Measurements from ENCODE around the gene IQUB. TPM values are rescaled to one million over a fixed set of nuclear protein-coding genes. Genes with fewer than 3 reads are reported as not detected.
A peak's percentile ranks its signal among the peaks of the same experiment; 100 is the strongest.

The IQUB gene
- total and polyA plus RNA-seq, 2 donors (not counting 1 experiment from before 2014, with no cell fraction given), result 0.01 to 0.12 TPM

GRCh38 chr7:123557398-123558288 is 23.2 kb upstream of the IQUB start, which contains the start of gene NDUFA5:
TSS of gene NDUFA5 (minus strand) at chr7:123557818. CDS start at chr7:123557795, 23 bp downstream.
- Histone ChIP-seq H3K4me3 (ENCODE audit: control extremely low read depth in 1 of 5, extremely low read depth in 1 of 5, insufficient read depth in 1 of 5, low read depth in 2 of 5, low read length in 4 of 5) (peak within 1 kb of the TSS; percentile 75 to 99 (median 96)), H3K9me3 (ENCODE audit: control extremely low read depth in 1 of 3, control insufficient read depth in 2 of 3, insufficient read depth in 1 of 3, low read length in 2 of 3) (no peaks in the 10 kb centered on the region), H3K9ac (ENCODE audit: low read length) (peak within 1 kb of the TSS; percentile 95), H3K4me2 (replicated peaks; ENCODE audit: low read depth, low read length, poor library complexity, severe bottlenecking) (peak within 1 kb of the TSS; percentile 80), H4K20me1 (ENCODE audit: control insufficient read depth, insufficient read depth, low read length, poor library complexity, severe bottlenecking) (no peaks in the 10 kb centered on the region), H3K79me2 (ENCODE audit: control insufficient read depth, insufficient read depth, low read length) (peaks cover 36% of the 10 kb centered on the region), H3K4me1 (ENCODE audit: control insufficient read depth in 2 of 2, insufficient read depth in 2 of 2, low read length in 2 of 2) (peaks cover 14 to 17% of the 10 kb centered on the region in 2 donors), H2AFZ (ENCODE audit: insufficient read depth, low read depth, low read length, poor library complexity, severe bottlenecking) (peak within 1 kb of the TSS; percentile 94), H3K27me3 (replicated peaks in 1 of 4; ENCODE audit: control extremely low read depth in 1 of 4, control insufficient read depth in 3 of 4, insufficient read depth in 4 of 4, low read length in 3 of 4) (no peaks in the 10 kb centered on the region), H3K27ac (ENCODE audit: low read length in 2 of 2) (peak within 1 kb of the TSS; percentile 67 to 86), H3K36me3 (replicated peaks in 1 of 2; ENCODE audit: control extremely low read depth in 1 of 2, control insufficient read depth in 1 of 2, extremely low read depth in 1 of 2, insufficient read depth in 2 of 2, low read length in 1 of 2) (peaks cover 0 to 10% of the 10 kb centered on the region in 2 experiments)
- intact Hi-C loops (cut with micrococcal nuclease), result loop anchor here (1.0 to 10.0 kb wide), 4 partner anchors 22 to 1413 kb away; partner anchors contain the start of genes AASS, POT1 and WASL
- H3K4me3 Mint-ChIP-seq, result no peak within 1 kb of the TSS
- CTCF ChIA-PET, result interaction anchor here (0.8 to 1.6 kb wide), 6 partner anchors 8 to 192 kb away, joined by 3 to 9 read pairs (median 4); partner anchors contain the start of genes IQUB and WASL
- WGBS (ENCODE audit: insufficient coverage), result under 1% methylated on average over 35 of the region's 40 CpGs
- ATAC-seq (ENCODE audit: low read depth) (peak; percentile 96), DNase-seq (peak; percentile 99)
- H3K4me1 Mint-ChIP-seq, result peaks cover 9% of the 10 kb centered on the region
- TF ChIP-seq CTCF (IDR thresholded peaks at IDR 0.05) (no peak), EZH2 (IDR thresholded peaks at IDR 0.05; ENCODE audit: borderline replicate concordance, insufficient read depth, low read depth, low read length, poor library complexity, severe bottlenecking) (no peak)
- no peaks in the 10 kb centered on the region for H3K9me3 Mint-ChIP-seq (ENCODE audit: insufficient read depth)
- peaks cover 16% of the 10 kb centered on the region for H3K27me3 Mint-ChIP-seq
- POLR2A ChIA-PET, result interaction anchor here (1.6 kb wide), 2 partner anchors 23 to 191 kb away, joined by 8 to 9 read pairs; partner anchors contain the start of genes IQUB and WASL
- H3K27ac Mint-ChIP-seq, result no peak within 1 kb of the TSS

Measured in B cell (primary cell).